Measurements from ENCODE around the gene TSPY4. TPM values are rescaled to one million over a fixed set of nuclear protein-coding genes. Genes with fewer than 3 reads are reported as not detected.
A peak's percentile ranks its signal among the peaks of the same experiment; 100 is the strongest.
"Not testable (repeated sequence)": the region's sequence is repeated elsewhere in the genome, so short reads cannot be mapped to it uniquely, and the experiment has no call there.

Gene TSPY4, protein sequence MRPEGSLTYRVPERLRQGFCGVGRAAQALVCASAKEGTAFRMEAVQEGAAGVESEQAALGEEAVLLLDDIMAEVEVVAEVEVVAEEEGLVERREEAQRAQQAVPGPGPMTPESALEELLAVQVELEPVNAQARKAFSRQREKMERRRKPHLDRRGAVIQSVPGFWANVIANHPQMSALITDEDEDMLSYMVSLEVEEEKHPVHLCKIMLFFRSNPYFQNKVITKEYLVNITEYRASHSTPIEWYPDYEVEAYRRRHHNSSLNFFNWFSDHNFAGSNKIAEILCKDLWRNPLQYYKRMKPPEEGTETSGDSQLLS
- not detected in 2 replicates for total RNA-seq (2014; rRNA removed; shearing (Covaris generic))
- not detected in 2 replicates for polyA plus RNA-seq (2016; fragmentation: Nextera tagmentation; extraction: Ambion mirVana)

DNA sequence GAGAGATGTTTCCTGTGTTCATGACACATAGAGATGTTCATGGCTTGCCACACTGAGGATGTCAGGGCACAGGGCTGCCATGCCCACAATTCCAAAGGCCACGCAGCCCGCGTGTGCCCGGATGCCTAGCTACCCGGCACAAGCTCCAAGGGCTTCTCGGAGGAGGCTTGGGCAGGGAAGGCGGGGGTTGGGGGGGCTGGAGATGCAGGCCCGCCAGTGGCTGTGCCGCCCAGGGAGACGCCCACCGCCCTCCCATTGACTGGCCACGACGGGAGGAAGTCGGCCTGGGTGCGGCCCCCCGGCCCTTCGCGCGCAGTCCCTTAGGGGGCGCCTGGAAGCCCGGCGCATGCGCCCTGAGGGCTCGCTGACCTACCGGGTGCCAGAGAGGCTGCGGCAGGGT lies at the start of gene TSPY4:
Gene TSPY4 (plus strand): TSS at position 301 of the 400 bp plus-strand sequence. CDS start 46 bp downstream, at position 347.
- H3K4me2 ChIP-seq (ENCODE audit: unreplicated experiment); H3K79me2 ChIP-seq (ENCODE audit: insufficient read depth); H3K9me3 ChIP-seq (ENCODE audit: low read depth); H3K4me3 ChIP-seq; H2AFZ ChIP-seq; H3K9ac ChIP-seq; H3K27me3 ChIP-seq (replicated peaks; ENCODE audit: insufficient read depth); H3K9me2 ChIP-seq (ENCODE audit: insufficient read depth); H3F3A ChIP-seq (ENCODE audit: insufficient read depth); H3K27ac ChIP-seq; in situ Hi-C loops (cut with MboI); H4K20me1 ChIP-seq (ENCODE audit: insufficient read depth); DNase-seq; H3K36me3 ChIP-seq (ENCODE audit: low read depth); H3K4me1 ChIP-seq (ENCODE audit: insufficient read depth): not testable (repeated sequence)
- WGBS, 2 experiments (ENCODE audit: low coverage in 1 of 2, low lambda C conversion rate in 2 of 2, missing lambda C conversion rate in 2 of 2): 73 to 82% methylated on average over 7 to 16 of the region's 26 CpGs

DNA sequence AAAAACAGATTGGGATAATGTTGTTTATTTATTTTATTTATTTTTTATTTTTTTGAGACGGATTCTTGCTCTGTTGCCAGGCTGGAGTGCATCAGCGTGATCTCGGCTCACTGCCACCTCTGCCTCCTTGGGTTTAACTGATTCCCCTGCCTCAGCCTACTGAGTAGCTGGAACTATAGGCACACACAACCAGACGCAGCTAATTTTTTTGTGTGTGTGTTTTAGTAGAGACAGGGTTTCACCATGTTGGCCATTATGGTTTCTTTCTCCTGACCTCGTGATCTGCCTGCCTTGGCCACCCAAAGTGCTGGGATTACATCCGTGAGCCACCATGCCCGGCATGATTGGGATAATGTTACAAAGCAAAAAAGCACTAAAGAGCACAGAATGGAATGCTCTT lies 16.3 kb upstream of the TSPY4 start:
- TF ChIP-seq EZH2phosphoT487 (IDR thresholded peaks at IDR 0.05; ENCODE audit: insufficient read depth, low read depth) (no peak), EZH2 (IDR thresholded peaks at IDR 0.05; ENCODE audit: insufficient read depth, poor library complexity, severe bottlenecking) (no peak)
- H3K4me3 ChIP-seq: no peak overlapping the region
- H3K4me1 ChIP-seq (ENCODE audit: insufficient read depth): peaks cover 12% of the 10 kb centered on the region
- no peaks in the 10 kb centered on the region for H3K9me2 ChIP-seq (ENCODE audit: insufficient read depth)
- no peaks in the 10 kb centered on the region for H3K36me3 ChIP-seq (ENCODE audit: low read depth)
- H3K27me3 ChIP-seq (replicated peaks; ENCODE audit: insufficient read depth): no peaks in the 10 kb centered on the region
- H3K79me2 ChIP-seq (ENCODE audit: insufficient read depth): no peaks in the 10 kb centered on the region
- WGBS, 2 experiments (ENCODE audit: low coverage in 1 of 2, low lambda C conversion rate in 2 of 2, missing lambda C conversion rate in 2 of 2): 14 to 17% methylated on average over 3 to 7 of the region's 7 CpGs
- in situ Hi-C loops (cut with MboI): no loop called here
- H3K4me2 ChIP-seq (ENCODE audit: unreplicated experiment): no peak overlapping the region
- no peaks in the 10 kb centered on the region for H4K20me1 ChIP-seq (ENCODE audit: insufficient read depth)
- no peak overlapping the region for H3K27ac ChIP-seq
- peak; percentile 5 for DNase-seq
- H3K9me3 ChIP-seq (ENCODE audit: low read depth): no peaks in the 10 kb centered on the region
- peak overlapping the region; percentile 45; the same call in 1 of the 2 replicates for H2AFZ ChIP-seq
- no peak overlapping the region for H3K9ac ChIP-seq
- H3F3A ChIP-seq (ENCODE audit: insufficient read depth): no peaks in the 10 kb centered on the region

- H3F3A ChIP-seq (ENCODE audit: insufficient read depth); H3K9me3 ChIP-seq (ENCODE audit: low read depth); H2AFZ ChIP-seq; H4K20me1 ChIP-seq (ENCODE audit: insufficient read depth); H3K4me2 ChIP-seq (ENCODE audit: unreplicated experiment); H3K79me2 ChIP-seq (ENCODE audit: insufficient read depth); H3K27ac ChIP-seq; DNase-seq; H3K36me3 ChIP-seq (ENCODE audit: low read depth); H3K9me2 ChIP-seq (ENCODE audit: insufficient read depth); in situ Hi-C loops (cut with MboI); H3K4me3 ChIP-seq; H3K9ac ChIP-seq; H3K4me1 ChIP-seq (ENCODE audit: insufficient read depth); H3K27me3 ChIP-seq (replicated peaks; ENCODE audit: insufficient read depth): not testable (repeated sequence)
- no CpG with 5 or more reads among the region's 25 CpGs for WGBS, 2 experiments (ENCODE audit: low coverage in 1 of 2, low lambda C conversion rate in 2 of 2, missing lambda C conversion rate in 2 of 2)
Measured at GRCh38 chrY:9357497-9357896, 20.2 kb downstream of the TSPY4 start, which contains the start of gene TSPY8. Gene TSPY8, plus strand, starts transcription at chrY:9357797. Its CDS starts 46 bp downstream, at chrY:9357843.

Small RNA genes lying within 50 kb of the gene (small RNA-seq; reads per million reads assigned to genes)
- not detected for gene AC006158.1 (ENCODE audit: low read depth, low replicate concordance)

Other genes starting within 250 kb of the TSPY4 start
- not detected in 2 replicates for gene TSPY8, start 20.3 kb downstream of the TSPY4 start, total RNA-seq (2014; rRNA removed; shearing (Covaris generic))
- not detected in 2 replicates for gene TSPY8, start 20.3 kb downstream of the TSPY4 start, polyA plus RNA-seq (2016; fragmentation: Nextera tagmentation; extraction: Ambion mirVana)
- gene TSPY3, start 61.0 kb downstream of the TSPY4 start, total RNA-seq (2014; rRNA removed; shearing (Covaris generic)): not detected in 2 replicates
- not detected in 2 replicates for gene TSPY3, start 61.0 kb downstream of the TSPY4 start, polyA plus RNA-seq (2016; fragmentation: Nextera tagmentation; extraction: Ambion mirVana)
- gene TSPY1, start 129.5 kb downstream of the TSPY4 start, total RNA-seq (2014; rRNA removed; shearing (Covaris generic)): not detected in 2 replicates
- not detected in 2 replicates for gene TSPY1, start 129.5 kb downstream of the TSPY4 start, polyA plus RNA-seq (2016; fragmentation: Nextera tagmentation; extraction: Ambion mirVana)
- not detected in 2 replicates for gene TSPY9, start 149.8 kb downstream of the TSPY4 start, total RNA-seq (2014; rRNA removed; shearing (Covaris generic))
- not detected in 2 replicates for gene TSPY9, start 149.8 kb downstream of the TSPY4 start, polyA plus RNA-seq (2016; fragmentation: Nextera tagmentation; extraction: Ambion mirVana)
- not detected in 2 replicates for gene TSPY10, start 190.4 kb downstream of the TSPY4 start, total RNA-seq (2014; rRNA removed; shearing (Covaris generic))
- gene TSPY10, start 190.4 kb downstream of the TSPY4 start, polyA plus RNA-seq (2016; fragmentation: Nextera tagmentation; extraction: Ambion mirVana): not detected in 2 replicates